Retinal pigment epithelial cell (primary cell): ENCODE measurements around the gene BAIAP2L2.

Source experiments
- DNase-seq: peaks from one replicate; pipeline ENCODE4 v3.0.0-alpha.2; 2010; ENCODE audit warnings: low read depth
- H3K4me3 ChIP-seq: 2 replicates; pipeline ENCODE4 v1.5.1; 2011; ENCODE audit warnings: mild to moderate bottlenecking, low read length, control low read depth, moderate library complexity
- TF ChIP-seq, protein P1 (sequence below): conservative IDR thresholded peaks from 2 replicates; pipeline ENCODE4 v1.5.1; 2011; ENCODE audit warnings: low read depth, low read length, control low read depth, inconsistent platforms

The BAIAP2L2 gene

DNA sequence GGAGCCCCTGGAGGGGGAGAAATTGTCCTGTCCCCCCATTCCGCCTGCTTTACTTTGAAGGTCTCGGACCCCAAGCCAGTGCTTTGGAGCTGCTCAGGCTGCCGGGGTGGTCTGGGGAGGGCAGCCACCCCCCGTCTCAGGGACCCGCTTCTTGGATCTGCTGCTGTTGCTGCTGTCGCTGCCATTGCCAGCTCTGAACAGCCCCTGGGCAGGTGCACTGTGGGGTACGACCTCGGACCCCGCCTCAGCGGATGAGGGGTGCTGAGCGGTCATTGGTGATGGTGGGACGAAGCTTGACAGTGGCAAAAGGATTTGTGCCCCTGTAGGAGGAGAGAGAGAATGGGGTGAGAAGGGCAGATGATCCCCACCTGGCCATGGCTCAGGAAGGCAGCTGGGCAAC is 25.4 kb downstream of the BAIAP2L2 start:
- TF ChIP-seq, protein P1, sequence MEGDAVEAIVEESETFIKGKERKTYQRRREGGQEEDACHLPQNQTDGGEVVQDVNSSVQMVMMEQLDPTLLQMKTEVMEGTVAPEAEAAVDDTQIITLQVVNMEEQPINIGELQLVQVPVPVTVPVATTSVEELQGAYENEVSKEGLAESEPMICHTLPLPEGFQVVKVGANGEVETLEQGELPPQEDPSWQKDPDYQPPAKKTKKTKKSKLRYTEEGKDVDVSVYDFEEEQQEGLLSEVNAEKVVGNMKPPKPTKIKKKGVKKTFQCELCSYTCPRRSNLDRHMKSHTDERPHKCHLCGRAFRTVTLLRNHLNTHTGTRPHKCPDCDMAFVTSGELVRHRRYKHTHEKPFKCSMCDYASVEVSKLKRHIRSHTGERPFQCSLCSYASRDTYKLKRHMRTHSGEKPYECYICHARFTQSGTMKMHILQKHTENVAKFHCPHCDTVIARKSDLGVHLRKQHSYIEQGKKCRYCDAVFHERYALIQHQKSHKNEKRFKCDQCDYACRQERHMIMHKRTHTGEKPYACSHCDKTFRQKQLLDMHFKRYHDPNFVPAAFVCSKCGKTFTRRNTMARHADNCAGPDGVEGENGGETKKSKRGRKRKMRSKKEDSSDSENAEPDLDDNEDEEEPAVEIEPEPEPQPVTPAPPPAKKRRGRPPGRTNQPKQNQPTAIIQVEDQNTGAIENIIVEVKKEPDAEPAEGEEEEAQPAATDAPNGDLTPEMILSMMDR: no peak

DNA sequence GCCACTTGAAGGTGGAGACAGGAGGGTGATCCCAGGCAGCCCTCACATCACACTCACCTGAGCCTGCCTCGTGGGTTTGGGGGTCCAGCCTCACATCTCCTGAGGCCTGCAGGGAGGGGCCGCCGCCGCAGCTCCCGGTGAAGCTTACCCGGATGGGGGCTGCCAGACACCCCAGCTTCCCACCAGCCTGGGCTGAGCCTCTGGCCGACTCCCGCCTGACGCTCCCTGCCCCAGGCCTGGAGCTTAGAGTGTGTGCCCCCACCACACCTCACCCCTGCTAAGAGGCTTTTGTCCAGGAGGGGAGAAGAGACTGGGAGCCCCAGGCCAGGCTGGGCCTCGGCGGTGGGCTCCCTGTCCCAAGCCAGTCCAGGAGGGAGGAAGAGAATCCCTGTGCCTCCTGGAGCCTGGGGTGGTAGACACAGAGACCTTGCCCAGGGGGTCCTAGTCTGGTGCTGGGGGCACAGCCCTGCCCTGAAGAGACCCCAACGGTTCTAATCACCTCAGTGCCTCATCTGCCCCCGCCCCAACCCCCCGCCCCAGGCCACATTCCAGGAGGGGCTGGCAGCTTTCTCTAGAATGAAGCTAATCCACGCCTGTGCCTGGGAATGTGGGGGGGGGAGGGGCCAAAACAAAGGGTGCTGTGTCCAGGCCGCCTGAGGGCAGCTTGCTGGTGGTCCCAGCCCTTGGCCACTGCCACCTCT is 26.4 kb downstream of the BAIAP2L2 start, which contains the start of gene SLC16A8:
SLC16A8 (minus strand) TSS at position 254 of the 701 bp plus-strand sequence. CDS start 1,311 bp downstream, outside the sequence.
- peak within 1 kb of the TSS; percentile 10 for H3K4me3 ChIP-seq
- TF ChIP-seq, protein P1: no peak
- peak; percentile 44 for DNase-seq

More for the DNA sequence above, 25.4 kb downstream of the BAIAP2L2 start:
- no peak for DNase-seq
- no peak overlapping the region for H3K4me3 ChIP-seq

DNA sequence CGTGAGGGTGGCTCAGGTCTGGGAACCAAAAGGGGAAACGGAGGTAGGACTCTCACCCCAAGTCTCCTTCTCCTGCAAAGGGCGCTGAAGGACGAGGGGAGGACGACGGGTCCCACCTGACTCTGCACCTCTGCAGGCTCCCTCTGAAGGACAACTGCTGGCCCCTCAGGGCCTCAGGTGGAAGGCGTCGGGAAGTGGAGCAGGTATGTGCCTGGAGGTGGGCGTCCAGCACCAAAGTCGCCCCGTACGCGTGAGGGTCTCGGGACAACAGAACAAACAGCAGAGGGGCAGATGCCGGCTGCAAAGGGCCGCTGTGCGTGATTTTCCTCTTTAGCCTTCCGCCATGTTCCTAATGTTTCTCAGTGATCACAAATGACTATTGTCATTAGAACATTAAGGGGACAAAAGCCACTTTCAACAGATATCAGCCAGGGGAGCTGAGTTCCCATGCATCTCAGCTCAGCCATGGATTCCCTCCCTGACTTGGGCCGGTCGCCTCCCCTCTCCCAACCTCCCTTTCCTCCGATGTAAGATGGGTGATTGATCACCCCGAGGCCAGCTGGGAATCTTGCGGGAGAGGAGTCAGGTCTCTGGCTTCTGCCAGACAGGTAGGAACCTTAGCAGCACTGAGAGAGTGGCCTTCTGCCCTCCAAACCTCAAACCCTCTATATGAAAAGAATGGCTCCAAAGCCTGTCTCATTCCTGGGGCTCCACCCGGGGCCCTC is 27.3 kb downstream of the BAIAP2L2 start:
- H3K4me3 ChIP-seq: peak overlapping the region; percentile 10
- no peak for DNase-seq
- TF ChIP-seq, protein P1: no peak

DNA sequence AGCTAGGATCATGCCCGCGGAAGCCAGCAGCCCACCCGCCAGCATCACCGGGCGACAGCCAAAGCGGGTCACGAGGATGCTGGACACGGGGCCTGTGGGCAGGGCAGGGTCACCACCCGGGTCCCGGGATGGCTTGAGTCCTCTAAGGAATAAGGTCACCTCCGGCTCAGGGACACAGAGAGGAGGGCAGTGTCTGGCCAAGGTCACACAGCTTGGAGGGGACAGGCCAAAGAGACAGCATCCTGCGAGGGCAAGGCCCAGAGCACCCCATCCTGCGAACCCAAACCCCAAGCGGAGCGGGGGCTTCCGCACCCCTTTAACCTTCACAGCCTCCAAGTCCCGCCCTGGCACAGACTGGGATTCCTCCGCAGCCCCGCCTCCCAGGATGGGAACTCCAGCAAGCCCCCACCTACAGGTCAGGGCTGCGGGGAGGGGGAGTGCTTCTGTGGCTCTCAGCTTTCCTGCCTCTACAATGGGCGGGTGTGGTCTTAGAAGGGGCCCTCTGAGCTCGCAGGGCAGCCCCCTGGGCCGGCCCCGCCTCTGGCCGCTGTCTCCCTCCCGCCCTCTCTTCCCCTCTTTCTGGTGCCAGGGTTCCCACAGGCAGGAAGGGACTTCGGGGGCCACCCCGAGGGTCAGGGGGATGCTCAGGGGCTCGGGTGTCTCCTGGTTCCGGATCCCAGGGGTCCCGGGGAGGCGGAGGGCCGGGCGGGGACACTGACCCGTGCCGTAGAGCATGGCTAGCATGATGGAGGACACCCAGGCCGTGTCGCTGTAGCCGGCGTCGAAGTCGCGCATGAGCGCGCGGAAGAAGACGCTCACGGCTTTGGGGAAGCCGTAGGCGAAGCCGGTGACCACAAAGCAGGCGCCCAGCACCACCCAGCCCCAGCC is 28.3 kb downstream of the BAIAP2L2 start:
- TF ChIP-seq, protein P1: no peak
- no peak for DNase-seq
- peak overlapping the region; percentile 10 for H3K4me3 ChIP-seq

DNA sequence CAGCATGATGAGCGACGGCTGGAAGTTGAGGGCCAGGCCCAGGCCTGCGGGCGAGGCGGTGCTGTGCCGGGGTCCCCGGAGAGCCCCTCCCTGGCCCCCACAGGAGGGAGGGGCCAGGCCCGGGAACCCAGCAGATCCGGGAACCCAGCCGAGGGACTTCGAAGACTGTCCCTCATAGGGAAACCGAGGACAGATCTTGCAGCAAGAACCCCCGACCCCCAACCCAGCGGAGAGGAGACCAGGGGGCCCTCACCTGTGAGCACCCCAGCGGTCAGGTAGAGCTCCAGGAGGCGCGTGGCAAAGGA is 28.9 kb downstream of the BAIAP2L2 start:
- TF ChIP-seq, protein P1: no peak
- no peak for DNase-seq
- H3K4me3 ChIP-seq: peak overlapping the region; percentile 10

DNA sequence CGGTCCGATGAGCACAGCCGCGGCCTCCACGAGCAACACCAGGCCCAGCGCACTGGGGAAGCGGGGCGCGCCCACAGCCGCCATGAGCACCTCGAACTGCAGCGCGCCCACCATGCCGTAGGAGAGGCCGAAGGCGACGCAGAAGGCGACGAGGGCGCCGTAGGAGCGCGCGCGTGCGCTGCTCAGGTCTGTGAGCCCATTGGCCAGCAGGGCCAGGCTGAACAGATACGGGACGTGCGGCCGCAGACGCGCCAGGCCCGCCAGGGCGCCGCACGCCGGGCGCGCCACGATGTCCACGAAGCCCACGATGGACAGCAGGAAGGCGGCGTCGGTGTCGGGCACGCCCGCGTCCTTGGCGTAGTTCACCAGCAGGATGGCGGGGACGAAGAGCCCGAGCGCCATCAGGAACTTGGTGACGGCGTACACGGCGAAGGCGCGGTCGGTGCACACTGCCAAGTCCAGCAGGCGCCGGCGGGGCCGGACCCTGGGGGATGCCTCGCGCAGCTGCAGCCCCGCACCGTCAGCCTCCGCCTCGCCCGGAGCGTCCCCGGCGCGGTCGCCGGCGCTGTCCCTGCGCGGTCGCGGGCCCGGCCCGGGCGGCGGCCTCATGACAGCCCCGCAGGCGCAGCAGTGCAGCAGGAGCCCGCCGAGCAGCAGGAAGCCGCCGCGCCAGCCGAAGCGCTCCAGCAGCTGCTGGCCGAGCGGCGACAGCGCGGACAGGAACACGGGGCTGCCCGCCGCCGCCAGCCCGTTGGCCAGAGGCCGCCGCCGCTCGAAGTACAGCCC is 29.4 kb downstream of the BAIAP2L2 start:
- no peak overlapping the region for H3K4me3 ChIP-seq
- no peak for DNase-seq
- TF ChIP-seq, protein P1: no peak
